ENCODE results near the gene RGS7BP.

GRCh38 chr5:64615895-64616294 lies 110.1 kb downstream of the RGS7BP start:
- TF ChIP-seq CTCF (IDR thresholded peaks at IDR 0.05 in 2 of 3, conservative IDR thresholded peaks at IDR 0.05 in 1 of 3; ENCODE audit: control insufficient read depth in 2 of 3, extremely low read depth in 1 of 3, insufficient read depth in 1 of 3, low read depth in 3 of 3, low read length in 3 of 3) = no peak
- no peak for TF ChIP-seq PRDM15 (CRISPR knock-in tag; IDR thresholded peaks at IDR 0.05)
- TF ChIP-seq PBX3 (IDR thresholded peaks at IDR 0.05; ENCODE audit: insufficient replicate concordance, low read depth, low read length) = no peak
- TF ChIP-seq FOXM1 (IDR thresholded peaks at IDR 0.05; ENCODE audit: low read depth, low read length) = no peak
- no peak for TF ChIP-seq ZBED1 (IDR thresholded peaks at IDR 0.05; ENCODE audit: borderline replicate concordance)
- TF ChIP-seq EP300 (IDR thresholded peaks at IDR 0.05; ENCODE audit: borderline replicate concordance in 1 of 2, control insufficient read depth in 1 of 2, low read depth in 2 of 2, low read length in 2 of 2) = no peak
- TF ChIP-seq YY1 (IDR thresholded peaks at IDR 0.05; ENCODE audit: low read depth, low read length) = no peak
- no peak for TF ChIP-seq USF2 (IDR thresholded peaks at IDR 0.05; ENCODE audit: borderline replicate concordance, low read depth, low read length)
- TF ChIP-seq POLR2AphosphoS5 (IDR thresholded peaks at IDR 0.05; ENCODE audit: low read length) = no peak
- TF ChIP-seq SRF (IDR thresholded peaks at IDR 0.05; ENCODE audit: low read depth in 2 of 2, low read length in 2 of 2) = no peak
